ENCODE measurements around the gene RAD51B.

DNA sequence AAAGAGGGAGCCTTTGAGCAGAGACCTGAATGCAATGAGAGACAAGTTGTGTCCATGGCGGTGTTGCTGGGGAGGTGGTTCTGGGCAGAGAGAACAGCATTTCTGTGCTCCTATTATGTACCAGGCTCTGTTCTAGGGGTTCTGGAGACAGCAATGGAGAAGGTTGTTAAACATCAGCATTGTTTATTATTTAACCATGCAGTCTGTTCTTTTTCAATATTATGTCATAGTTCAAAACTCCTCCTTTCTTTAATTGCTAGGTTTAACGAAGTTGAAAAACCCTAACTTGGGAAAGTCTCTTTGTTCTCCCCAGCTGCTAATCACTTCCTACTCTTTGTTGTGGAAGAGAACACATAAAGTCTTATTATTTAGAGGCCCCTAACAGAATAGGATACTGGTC is 279.3 kb downstream of the RAD51B start:
- TF ChIP-seq, protein P1, sequence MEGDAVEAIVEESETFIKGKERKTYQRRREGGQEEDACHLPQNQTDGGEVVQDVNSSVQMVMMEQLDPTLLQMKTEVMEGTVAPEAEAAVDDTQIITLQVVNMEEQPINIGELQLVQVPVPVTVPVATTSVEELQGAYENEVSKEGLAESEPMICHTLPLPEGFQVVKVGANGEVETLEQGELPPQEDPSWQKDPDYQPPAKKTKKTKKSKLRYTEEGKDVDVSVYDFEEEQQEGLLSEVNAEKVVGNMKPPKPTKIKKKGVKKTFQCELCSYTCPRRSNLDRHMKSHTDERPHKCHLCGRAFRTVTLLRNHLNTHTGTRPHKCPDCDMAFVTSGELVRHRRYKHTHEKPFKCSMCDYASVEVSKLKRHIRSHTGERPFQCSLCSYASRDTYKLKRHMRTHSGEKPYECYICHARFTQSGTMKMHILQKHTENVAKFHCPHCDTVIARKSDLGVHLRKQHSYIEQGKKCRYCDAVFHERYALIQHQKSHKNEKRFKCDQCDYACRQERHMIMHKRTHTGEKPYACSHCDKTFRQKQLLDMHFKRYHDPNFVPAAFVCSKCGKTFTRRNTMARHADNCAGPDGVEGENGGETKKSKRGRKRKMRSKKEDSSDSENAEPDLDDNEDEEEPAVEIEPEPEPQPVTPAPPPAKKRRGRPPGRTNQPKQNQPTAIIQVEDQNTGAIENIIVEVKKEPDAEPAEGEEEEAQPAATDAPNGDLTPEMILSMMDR (IDR thresholded peaks at IDR 0.05), result no peak
- TF ChIP-seq POLR2A (IDR thresholded peaks at IDR 0.05) (no peak), POLR2AphosphoS5 (IDR thresholded peaks at IDR 0.05) (no peak)
